Gastroesophageal sphincter (tissue), 4 donors: ENCODE results near the gene RGSL1. TPM values are rescaled to one million over a fixed set of nuclear protein-coding genes. Genes with fewer than 3 reads are reported as not detected.

Source experiments
- ATAC-seq: fragments of 150-250 bp; one replicate; pipeline ENCODE4 v1.9.1; 2016; ENCODE audit warnings: mild to moderate bottlenecking, moderate library complexity
- H3K27ac ChIP-seq, 4 donors: fragments of 200-600 bp; sonication (generic) in 3 of 4; 1 replicate in 3 of 4; 2 replicates in 1 of 4; pipeline ENCODE4 v1.5.1; 2016 to 2019
- H3K27me3 ChIP-seq: fragments of 200-600 bp; sonication (generic); one replicate; pipeline ENCODE4 v1.5.1; 2019
- H3K36me3 ChIP-seq, 2 donors: fragments of 200-600 bp; sonication (generic); one replicate each; pipeline ENCODE4 v1.5.1; 2019; ENCODE audit warnings: control low read depth in 1 of 2
- H3K4me1 ChIP-seq, 3 donors: fragments of 200-600 bp; sonication (generic); 1 replicate in 2 of 3; 2 replicates in 1 of 3; pipeline ENCODE4 v1.5.1; 2016 to 2019; ENCODE audit warnings: control low read depth in 2 of 3
- H3K4me3 ChIP-seq, 2 donors: fragments of 200-600 bp; sonication (generic); one replicate each; pipeline ENCODE4 v1.5.1; 2019; ENCODE audit warnings: mild to moderate bottlenecking in 1 of 2, moderate library complexity in 1 of 2
- H3K9me3 ChIP-seq, 3 donors: fragments of 200-600 bp; sonication (generic); one replicate each; pipeline ENCODE4 v1.5.1; 2017 to 2019; ENCODE audit warnings: control low read depth in 2 of 3
- CTCF ChIP-seq, 4 experiments: fragments of 200-600 bp in 2 of 4; fragments of 450-650 bp in 2 of 4; sonication (generic) in 1 of 4; IDR thresholded peaks; one replicate each; pipeline ENCODE4 v1.5.1; 2017 to 2019; ENCODE audit warnings: antibody characterized with exemption in 4 of 4, mild to moderate bottlenecking in 2 of 4, moderate library complexity in 2 of 4
- EP300 ChIP-seq: sonication (generic); formaldehyde crosslinking; IDR thresholded peaks from one replicate; pipeline ENCODE4 v1.6.1; 2017; ENCODE audit warnings: antibody characterized with exemption, mild to moderate bottlenecking
- POLR2A ChIP-seq, 2 donors: fragments of 450-650 bp; IDR thresholded peaks; one replicate each; pipeline ENCODE4 v1.6.1; 2017; ENCODE audit warnings: antibody characterized with exemption in 2 of 2, mild to moderate bottlenecking in 2 of 2, moderate library complexity in 1 of 2
- POLR2AphosphoS5 ChIP-seq: sonication (generic); formaldehyde crosslinking; IDR thresholded peaks from one replicate; pipeline ENCODE4 v1.6.1; 2017; ENCODE audit warnings: antibody characterized with exemption
- WGBS, 2 donors: methylation state at CpG; one replicate each; pipeline ENCODE4 v1.1.5; 2018; ENCODE audit warnings: low coverage in 1 of 2; 5-methylcytosine and 5-hydroxymethylcytosine counted together
- total RNA-seq, 4 donors: library from RNA; depleted of rRNA; stranded (reverse); fragments of >200 nt; gene quantifications; one replicate each; pipeline ENCODE4 v1.1.0, GENCODE V29; 2016

The RGSL1 gene
- total RNA-seq, 4 donors from 2014 or later = 0.04 TPM; not detected in 3

DNA sequence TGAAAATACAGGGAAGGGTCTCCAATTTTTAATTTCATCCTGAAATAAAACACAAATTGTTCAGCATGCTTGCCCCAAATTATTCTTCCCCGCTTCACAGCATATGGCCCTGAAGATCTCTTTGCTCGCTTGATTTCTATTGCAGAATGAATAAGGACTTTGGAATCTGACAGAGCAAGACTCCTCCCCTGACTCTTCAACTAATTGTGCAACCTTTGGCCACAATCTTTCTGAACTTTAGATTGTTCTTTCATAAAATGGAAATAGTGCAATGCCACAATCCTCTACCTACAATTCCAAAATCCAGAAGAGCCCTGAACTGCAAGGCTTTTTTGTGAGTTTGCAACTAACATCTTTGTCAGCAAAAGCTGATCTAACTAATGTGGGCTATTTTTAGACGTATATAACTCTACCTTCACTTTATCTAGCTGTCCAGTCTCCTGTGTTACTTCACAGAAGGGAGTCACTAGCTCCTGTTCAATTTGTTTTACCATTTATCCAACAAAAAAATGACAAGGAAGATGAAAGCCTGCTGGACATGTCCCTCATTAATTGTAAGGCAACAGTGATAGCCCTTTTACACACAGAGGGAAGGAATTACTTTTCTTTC is 125.7 kb downstream of the RGSL1 start:
- Histone ChIP-seq H3K27me3 (no peaks in the 10 kb centered on the region), H3K36me3 (peaks cover 4 to 80% of the 10 kb centered on the region in 2 donors), H3K9me3 (no peaks in the 10 kb centered on the region), H3K27ac (no peak overlapping the region), H3K4me3 (no peak overlapping the region), H3K4me1 (no peaks in the 10 kb centered on the region)
- ATAC-seq = peak; percentile 50
- WGBS, 2 donors = 64 to 74% methylated on average over 3 of the region's 3 CpGs
- TF ChIP-seq POLR2A (IDR thresholded peaks at IDR 0.05) (no peak), CTCF (IDR thresholded peaks at IDR 0.05) (no peak), POLR2AphosphoS5 (no peak), EP300 (no peak)

DNA sequence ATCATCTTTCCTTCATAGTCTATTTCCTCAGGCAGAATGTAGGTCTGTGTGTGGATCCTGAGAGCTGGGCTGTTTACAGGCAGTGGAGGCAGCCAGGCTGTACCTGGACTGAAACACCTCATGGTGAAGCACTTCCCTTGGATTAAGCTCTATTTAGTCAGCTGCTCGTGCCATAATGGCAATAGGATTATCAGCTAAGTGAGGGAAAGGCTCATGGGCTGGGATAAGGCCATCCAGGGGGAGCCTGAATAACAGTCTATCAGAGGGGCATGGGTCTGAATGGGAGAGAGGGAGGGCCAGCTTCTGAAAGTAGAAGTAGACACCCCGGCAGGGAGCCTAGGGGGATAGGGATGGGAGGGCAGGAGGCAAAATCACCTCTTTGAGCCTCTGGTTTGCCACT is 130.8 kb downstream of the RGSL1 start:
- Histone ChIP-seq H3K9me3 (no peaks in the 10 kb centered on the region), H3K27ac (no peak overlapping the region), H3K36me3 (peaks cover 7 to 79% of the 10 kb centered on the region in 2 donors), H3K27me3 (no peaks in the 10 kb centered on the region), H3K4me1 (peaks cover 0 to 34% (median 3%) of the 10 kb centered on the region in 3 donors), H3K4me3 (no peak overlapping the region)
- WGBS, 2 donors = 78 to 100% methylated on average over 2 of the region's 2 CpGs
- no peak for ATAC-seq
- no peak for TF ChIP-seq EP300
- no peak for TF ChIP-seq CTCF (IDR thresholded peaks at IDR 0.05)
- no peak for TF ChIP-seq POLR2A (IDR thresholded peaks at IDR 0.05)
- TF ChIP-seq POLR2AphosphoS5 = no peak

DNA sequence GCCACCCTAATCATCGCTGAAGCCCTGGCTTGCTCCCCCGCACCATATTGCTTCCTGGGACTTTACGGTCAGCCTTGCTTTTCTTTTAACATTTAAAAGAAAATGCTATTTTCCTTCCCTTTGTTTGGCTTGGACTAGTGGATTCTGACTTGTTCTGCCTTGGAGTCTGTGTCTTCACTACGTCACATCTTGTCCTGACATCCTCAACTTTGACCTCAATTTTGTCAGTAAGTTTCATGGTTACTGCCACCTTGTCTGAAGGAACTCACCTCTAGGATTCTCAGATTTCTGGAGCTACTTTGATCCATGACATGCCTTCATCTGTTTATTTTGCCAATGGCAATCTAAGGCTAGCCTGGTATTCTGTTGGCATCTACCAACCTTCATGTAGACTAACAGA is 134.8 kb downstream of the RGSL1 start:
- H3K36me3 ChIP-seq = peaks cover 7 to 45% of the 10 kb centered on the region in 2 donors
- no peak overlapping the region for H3K4me3 ChIP-seq
- H3K27me3 ChIP-seq = no peaks in the 10 kb centered on the region
- peaks cover 0 to 51% (median 9%) of the 10 kb centered on the region in 3 donors for H3K4me1 ChIP-seq
- TF ChIP-seq POLR2A (IDR thresholded peaks at IDR 0.05) (no peak), EP300 (no peak), CTCF (IDR thresholded peaks at IDR 0.05) (no peak), POLR2AphosphoS5 (no peak)
- no peaks in the 10 kb centered on the region for H3K9me3 ChIP-seq
- WGBS, 2 donors = 94 to 100% methylated on average over 4 of the region's 4 CpGs
- H3K27ac ChIP-seq = no peak overlapping the region
- no peak for ATAC-seq

DNA sequence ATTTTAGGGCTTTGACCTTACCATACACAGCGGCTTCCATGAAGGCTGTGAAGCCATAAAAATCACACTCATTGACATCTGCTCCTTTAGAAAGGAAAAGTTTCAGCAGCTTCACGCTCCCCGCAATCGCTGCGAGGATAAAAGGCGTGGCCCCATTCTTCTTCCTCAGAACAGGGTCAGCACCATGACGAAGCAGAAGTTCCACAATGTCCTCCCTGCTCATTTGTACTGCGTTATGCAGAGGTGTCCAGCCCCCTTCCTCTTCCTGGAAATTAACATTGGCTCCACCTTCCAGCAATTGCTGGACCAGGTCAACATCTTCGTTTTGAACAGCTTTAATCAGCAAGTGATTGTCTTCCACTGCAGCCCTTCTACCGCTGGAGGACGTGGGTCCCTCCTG is 136.4 kb downstream of the RGSL1 start:
- 90 to 91% methylated on average over 7 to 11 of the region's 11 CpGs for WGBS, 2 donors
- Histone ChIP-seq H3K4me3 (no peak overlapping the region), H3K27ac (no peak overlapping the region), H3K36me3 (peaks cover 0 to 29% of the 10 kb centered on the region in 2 donors), H3K9me3 (no peaks in the 10 kb centered on the region), H3K27me3 (no peaks in the 10 kb centered on the region), H3K4me1 (peaks cover 0 to 51% (median 9%) of the 10 kb centered on the region in 3 donors)
- ATAC-seq = no peak
- TF ChIP-seq POLR2A (IDR thresholded peaks at IDR 0.05) = no peak
- TF ChIP-seq CTCF (IDR thresholded peaks at IDR 0.05) = no peak
- no peak for TF ChIP-seq POLR2AphosphoS5
- TF ChIP-seq EP300 = no peak

DNA sequence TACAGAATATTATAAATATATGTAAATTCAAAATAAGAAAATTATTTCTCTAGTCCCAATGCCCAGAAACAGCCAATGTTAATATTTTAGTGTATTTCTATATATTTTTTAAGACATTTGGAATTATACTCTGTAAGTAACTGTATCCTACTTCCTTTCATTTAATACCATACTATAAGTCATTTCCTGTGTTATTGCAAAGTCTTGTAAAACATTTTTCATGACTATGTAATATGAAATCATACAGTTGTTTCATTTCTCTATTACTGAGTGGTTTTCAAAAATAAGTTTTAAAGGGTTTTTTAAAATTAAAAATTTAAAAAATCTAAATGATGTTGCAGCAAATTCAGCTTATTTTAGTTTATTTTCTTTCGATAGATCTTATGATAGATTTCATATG is 137.1 kb downstream of the RGSL1 start:
- Histone ChIP-seq H3K9me3 (no peaks in the 10 kb centered on the region), H3K36me3 (peaks cover 0 to 22% of the 10 kb centered on the region in 2 donors), H3K4me3 (no peak overlapping the region), H3K27me3 (no peaks in the 10 kb centered on the region), H3K4me1 (peaks cover 0 to 51% (median 9%) of the 10 kb centered on the region in 3 donors), H3K27ac (no peak overlapping the region)
- 0 to 4% methylated on average over 1 of the region's 1 CpG for WGBS, 2 donors
- no peak for ATAC-seq
- TF ChIP-seq EP300 (no peak), POLR2A (IDR thresholded peaks at IDR 0.05) (no peak), POLR2AphosphoS5 (no peak), CTCF (IDR thresholded peaks at IDR 0.05) (no peak)
